GM12875 (cell line): ENCODE data around the gene CRIP2.

Source experiments
- H3K4me3 ChIP-seq: one replicate; pipeline ENCODE4 v1.5.1; 2011; ENCODE audit warnings: low read depth, low read length, control low read depth
- TF ChIP-seq, protein P1 (sequence below): IDR thresholded peaks from 2 replicates; pipeline ENCODE4 v1.5.1; 2011; ENCODE audit warnings: low read depth, mild to moderate bottlenecking, control low read depth, inconsistent platforms, low read length, moderate library complexity, borderline replicate concordance; ENCODE audit not compliant: insufficient read depth

The CRIP2 gene

DNA sequence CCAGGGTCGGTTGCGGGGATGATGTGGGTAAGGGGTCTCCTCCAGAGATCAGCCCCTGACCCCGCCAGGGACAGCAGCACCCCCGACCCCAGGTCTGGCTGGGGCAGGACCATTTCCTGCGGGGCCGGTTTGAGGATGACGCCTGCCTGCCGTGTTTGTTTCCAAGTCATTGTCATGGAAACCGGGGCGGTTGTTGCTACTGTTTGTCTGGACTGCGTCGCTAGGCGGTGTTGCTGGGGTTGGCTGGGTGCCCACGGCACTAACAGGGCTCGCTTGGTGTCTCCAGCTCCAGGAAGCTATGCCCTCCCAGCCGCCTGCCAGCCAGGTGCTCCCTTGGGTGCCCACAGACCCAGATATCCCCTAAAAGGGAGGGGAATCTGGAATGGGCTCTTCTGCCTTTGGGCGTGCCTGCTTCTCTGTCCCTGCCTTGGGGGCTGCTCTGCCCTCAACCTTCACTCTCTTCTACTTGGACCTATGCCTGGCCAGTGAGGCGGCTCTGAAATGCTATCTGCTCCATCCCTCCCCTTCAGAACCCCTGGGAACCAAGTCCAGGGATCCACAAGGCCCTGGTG, 7.4 kb downstream of the CRIP2 start:
- TF ChIP-seq, protein P1, sequence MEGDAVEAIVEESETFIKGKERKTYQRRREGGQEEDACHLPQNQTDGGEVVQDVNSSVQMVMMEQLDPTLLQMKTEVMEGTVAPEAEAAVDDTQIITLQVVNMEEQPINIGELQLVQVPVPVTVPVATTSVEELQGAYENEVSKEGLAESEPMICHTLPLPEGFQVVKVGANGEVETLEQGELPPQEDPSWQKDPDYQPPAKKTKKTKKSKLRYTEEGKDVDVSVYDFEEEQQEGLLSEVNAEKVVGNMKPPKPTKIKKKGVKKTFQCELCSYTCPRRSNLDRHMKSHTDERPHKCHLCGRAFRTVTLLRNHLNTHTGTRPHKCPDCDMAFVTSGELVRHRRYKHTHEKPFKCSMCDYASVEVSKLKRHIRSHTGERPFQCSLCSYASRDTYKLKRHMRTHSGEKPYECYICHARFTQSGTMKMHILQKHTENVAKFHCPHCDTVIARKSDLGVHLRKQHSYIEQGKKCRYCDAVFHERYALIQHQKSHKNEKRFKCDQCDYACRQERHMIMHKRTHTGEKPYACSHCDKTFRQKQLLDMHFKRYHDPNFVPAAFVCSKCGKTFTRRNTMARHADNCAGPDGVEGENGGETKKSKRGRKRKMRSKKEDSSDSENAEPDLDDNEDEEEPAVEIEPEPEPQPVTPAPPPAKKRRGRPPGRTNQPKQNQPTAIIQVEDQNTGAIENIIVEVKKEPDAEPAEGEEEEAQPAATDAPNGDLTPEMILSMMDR, result no peak
- no peak overlapping the region for H3K4me3 ChIP-seq

- TF ChIP-seq, protein P1, result no peak
- H3K4me3 ChIP-seq, result no peak overlapping the region
Observed at GRCh38 chr14:105482486-105483110, 8.0 kb downstream of the CRIP2 start.

- H3K4me3 ChIP-seq, result no peak overlapping the region
- TF ChIP-seq, protein P1, result no peak
Observed at GRCh38 chr14:105483300-105484068, 8.9 kb downstream of the CRIP2 start.

GRCh38 chr14:105484069-105484996, 9.7 kb downstream of the CRIP2 start:
- no peak overlapping the region for H3K4me3 ChIP-seq

DNA sequence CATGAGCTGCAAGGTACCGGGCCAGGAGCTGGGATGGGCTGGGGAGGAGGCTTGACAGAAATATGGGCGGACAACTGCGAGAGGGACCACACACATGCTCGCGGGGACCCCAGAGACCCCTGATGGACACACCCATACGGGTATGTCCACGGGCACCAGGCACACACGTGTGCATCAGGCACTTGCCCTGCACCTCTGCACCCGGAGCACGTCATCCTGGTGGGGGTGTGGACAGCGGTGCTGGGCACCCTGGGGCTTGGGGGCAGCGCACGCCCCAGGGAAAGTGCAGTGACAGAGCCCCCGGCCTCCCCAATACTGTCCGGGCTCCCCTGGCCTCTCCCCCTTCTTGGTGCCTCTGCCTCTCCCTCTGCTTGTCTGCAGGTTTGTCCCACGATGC, 10.4 kb downstream of the CRIP2 start:
- no peak overlapping the region for H3K4me3 ChIP-seq

More at GRCh38 chr14:105484069-105484996, 9.7 kb downstream of the CRIP2 start:
- TF ChIP-seq, protein P1, result no peak

GRCh38 chr14:105485739-105486162, 11.1 kb downstream of the CRIP2 start:
- H3K4me3 ChIP-seq, result no peak overlapping the region
- TF ChIP-seq, protein P1, result peak; percentile 52; the same call in 1 of the 2 replicates

More for the DNA sequence above, 10.4 kb downstream of the CRIP2 start:
- TF ChIP-seq, protein P1, result no peak
